Measurements from ENCODE around the gene REM1. TPM values are rescaled to one million over a fixed set of nuclear protein-coding genes. Genes with fewer than 3 reads are reported as not detected.
A peak's percentile ranks its signal among the peaks of the same experiment; 100 is the strongest.

Gene REM1
- total RNA-seq, 1 experiment from 2014 or later: not detected

GRCh38 chr20:31514154-31515071 lies 39.3 kb downstream of the REM1 start, which contains the start of gene HM13:
HM13 (plus strand) TSS chr20:31514442; CDS start chr20:31514552, 110 bp downstream.
- intact Hi-C loops (cut with micrococcal nuclease; ENCODE audit: unreplicated experiment): no loop called here
- POLR2A ChIA-PET (ENCODE audit: low non-redundant PET): interaction anchor here (0.6 kb wide), 1 partner anchor 1929 kb away, joined by 3 read pairs; no protein-coding TSS in a partner anchor
- DNase-seq (ENCODE audit: low spot score): peak; percentile 96

GRCh38 chr20:31515072-31515774 lies 40.1 kb downstream of the REM1 start:
- BruUV-seq (replicated peaks): no TSS peak
- Histone ChIP-seq H3K4me3 (ENCODE audit: low read depth, low read length, poor library complexity, severe bottlenecking) (peak overlapping the region; percentile 90), H3K9me3 (ENCODE audit: low read depth, low read length, poor library complexity, severe bottlenecking) (no peaks in the 10 kb centered on the region), H3K27ac (ENCODE audit: low read depth, low read length, poor library complexity, severe bottlenecking) (peak overlapping the region; percentile 86), H3K4me1 (ENCODE audit: insufficient read depth, low read length, poor library complexity, severe bottlenecking) (peaks cover 13% of the 10 kb centered on the region), H3K36me3 (ENCODE audit: insufficient read depth, low read length, poor library complexity, severe bottlenecking) (peaks cover 7% of the 10 kb centered on the region), H3K27me3 (replicated peaks; ENCODE audit: insufficient read depth, low read depth, low read length, poor library complexity) (no peaks in the 10 kb centered on the region)
- ChIA-PET POLR2A (ENCODE audit: low non-redundant PET) (no interaction called here), CTCF (no interaction called here)
- TF ChIP-seq CTCF (conservative IDR thresholded peaks at IDR 0.05; ENCODE audit: low read depth, low read length) (no peak), EZH2 (IDR thresholded peaks at IDR 0.05; ENCODE audit: borderline replicate concordance, low read depth, low read length, poor library complexity, severe bottlenecking) (no peak)
- DNase-seq (ENCODE audit: low spot score): no peak
- intact Hi-C loops (cut with micrococcal nuclease; ENCODE audit: unreplicated experiment): no loop called here

More at GRCh38 chr20:31514154-31515071, 39.3 kb downstream of the REM1 start, which contains the start of gene HM13:
- CTCF ChIA-PET: interaction anchor here (0.6 to 1.0 kb wide), 2 partner anchors 11 to 99 kb away, joined by 3 to 8 read pairs; no protein-coding TSS in a partner anchor
- Histone ChIP-seq H3K4me1 (ENCODE audit: insufficient read depth, low read length, poor library complexity, severe bottlenecking) (peaks cover 13% of the 10 kb centered on the region), H3K36me3 (ENCODE audit: insufficient read depth, low read length, poor library complexity, severe bottlenecking) (peaks cover 7% of the 10 kb centered on the region), H3K27me3 (replicated peaks; ENCODE audit: insufficient read depth, low read depth, low read length, poor library complexity) (no peaks in the 10 kb centered on the region), H3K27ac (ENCODE audit: low read depth, low read length, poor library complexity, severe bottlenecking) (peak within 1 kb of the TSS; percentile 86), H3K9me3 (ENCODE audit: low read depth, low read length, poor library complexity, severe bottlenecking) (no peaks in the 10 kb centered on the region), H3K4me3 (ENCODE audit: low read depth, low read length, poor library complexity, severe bottlenecking) (peak within 1 kb of the TSS; percentile 90)
- TF ChIP-seq EZH2 (IDR thresholded peaks at IDR 0.05; ENCODE audit: borderline replicate concordance, low read depth, low read length, poor library complexity, severe bottlenecking) (no peak), CTCF (conservative IDR thresholded peaks at IDR 0.05; ENCODE audit: low read depth, low read length) (peak; percentile 81)
- BruUV-seq (replicated peaks): no TSS peak

- intact Hi-C loops (cut with micrococcal nuclease; ENCODE audit: unreplicated experiment): no loop called here
- ChIA-PET CTCF (no interaction called here), POLR2A (ENCODE audit: low non-redundant PET) (no interaction called here)
- Histone ChIP-seq H3K36me3 (ENCODE audit: insufficient read depth, low read length, poor library complexity, severe bottlenecking) (peaks cover 7% of the 10 kb centered on the region), H3K27me3 (replicated peaks; ENCODE audit: insufficient read depth, low read depth, low read length, poor library complexity) (no peaks in the 10 kb centered on the region), H3K4me3 (ENCODE audit: low read depth, low read length, poor library complexity, severe bottlenecking) (peak overlapping the region; percentile 90), H3K9me3 (ENCODE audit: low read depth, low read length, poor library complexity, severe bottlenecking) (no peaks in the 10 kb centered on the region), H3K4me1 (ENCODE audit: insufficient read depth, low read length, poor library complexity, severe bottlenecking) (peaks cover 13% of the 10 kb centered on the region), H3K27ac (ENCODE audit: low read depth, low read length, poor library complexity, severe bottlenecking) (peak overlapping the region; percentile 86)
- DNase-seq (ENCODE audit: low spot score): no peak
- TF ChIP-seq CTCF (conservative IDR thresholded peaks at IDR 0.05; ENCODE audit: low read depth, low read length): no peak
- no peak for TF ChIP-seq EZH2 (IDR thresholded peaks at IDR 0.05; ENCODE audit: borderline replicate concordance, low read depth, low read length, poor library complexity, severe bottlenecking)
- BruUV-seq (replicated peaks): no TSS peak
Measured at GRCh38 chr20:31515775-31516107, 40.7 kb downstream of the REM1 start.

Data from A673 (cell line).